HG03039 (cell line): ENCODE measurements around the gene PNPO.

ENCODE experiments used
- ATAC-seq: cut with Tn5 transposase; IDR thresholded peaks from one replicate; pipeline ENCODE4 v1.9.1; 2021; ENCODE audit warnings: mild to moderate bottlenecking, moderate library complexity; ENCODE audit not compliant: unreplicated experiment

The PNPO gene

DNA sequence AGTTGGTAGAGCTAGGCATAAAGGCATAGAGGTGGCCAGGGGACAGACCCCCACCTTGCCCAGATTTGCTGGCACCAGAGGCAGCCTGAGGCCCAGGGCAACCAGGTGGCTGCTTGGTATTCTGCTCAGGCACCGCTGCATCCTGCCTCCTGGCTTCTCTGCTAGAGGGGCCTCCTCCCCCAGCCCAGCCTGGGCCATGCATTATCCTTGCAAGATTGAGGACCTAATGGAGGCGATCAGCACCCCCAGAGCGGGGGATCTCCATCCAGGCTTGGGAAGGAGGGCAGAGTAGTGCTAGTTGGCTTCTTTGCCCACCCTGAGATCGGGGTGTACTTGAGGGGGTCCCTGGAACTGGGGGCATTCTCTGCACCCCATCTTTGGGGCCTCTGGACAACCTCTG, 53.4 kb downstream of the PNPO start:
- ATAC-seq, result no peak

DNA sequence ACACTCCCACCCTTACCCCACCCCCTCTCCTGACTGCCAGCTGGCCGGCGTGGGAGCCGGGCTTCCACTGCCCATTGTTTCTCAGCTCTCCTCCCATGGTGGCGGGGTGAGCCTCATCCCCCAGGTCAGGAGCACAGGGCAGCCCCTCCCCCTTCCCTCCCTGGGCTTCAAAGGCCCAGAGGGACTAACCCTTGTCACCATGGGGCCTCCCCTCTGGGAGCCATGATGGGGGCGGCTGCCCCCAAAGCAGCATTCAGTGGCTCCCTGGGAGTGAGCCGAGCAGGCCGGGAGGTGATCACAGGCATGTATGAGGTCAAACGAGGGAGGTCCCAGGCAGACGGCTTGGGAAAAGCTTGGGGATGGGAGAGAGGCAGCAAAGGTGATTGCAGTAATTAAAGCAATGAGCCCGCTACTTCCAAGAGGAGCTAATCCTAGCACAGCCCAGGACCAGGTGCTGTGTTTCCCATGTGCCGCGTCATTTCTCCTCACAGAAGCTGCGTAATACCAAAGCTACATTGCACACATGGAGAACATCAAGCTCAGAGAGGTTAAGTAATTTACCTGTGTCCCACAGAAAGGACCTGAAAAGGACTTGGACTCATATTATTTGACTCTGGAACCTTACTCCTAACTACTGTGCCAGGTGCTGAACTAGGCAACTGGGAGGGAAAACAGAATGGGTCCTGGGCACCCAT, 54.0 kb downstream of the PNPO start:
- ATAC-seq, result no peak

DNA sequence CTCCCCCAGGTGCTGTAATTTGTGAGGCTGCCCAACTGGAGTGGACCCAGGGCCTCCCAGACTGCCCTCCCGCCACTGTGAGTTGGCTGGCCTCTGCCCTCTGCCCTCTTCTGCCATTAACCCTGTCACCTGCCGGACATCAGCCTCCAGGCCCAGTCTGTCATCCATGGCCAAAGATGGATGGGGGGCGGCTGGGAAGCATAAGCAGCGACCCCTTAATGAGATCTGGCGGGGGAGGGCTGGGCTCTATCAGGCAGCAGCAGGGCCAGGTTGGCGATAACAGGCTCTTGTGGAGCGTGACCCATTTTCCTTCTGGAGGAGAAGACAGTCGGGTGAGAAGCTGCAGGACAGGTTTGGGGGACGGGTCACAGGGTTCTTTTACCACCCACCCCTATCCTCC, 54.8 kb downstream of the PNPO start:
- ATAC-seq, result no peak

DNA sequence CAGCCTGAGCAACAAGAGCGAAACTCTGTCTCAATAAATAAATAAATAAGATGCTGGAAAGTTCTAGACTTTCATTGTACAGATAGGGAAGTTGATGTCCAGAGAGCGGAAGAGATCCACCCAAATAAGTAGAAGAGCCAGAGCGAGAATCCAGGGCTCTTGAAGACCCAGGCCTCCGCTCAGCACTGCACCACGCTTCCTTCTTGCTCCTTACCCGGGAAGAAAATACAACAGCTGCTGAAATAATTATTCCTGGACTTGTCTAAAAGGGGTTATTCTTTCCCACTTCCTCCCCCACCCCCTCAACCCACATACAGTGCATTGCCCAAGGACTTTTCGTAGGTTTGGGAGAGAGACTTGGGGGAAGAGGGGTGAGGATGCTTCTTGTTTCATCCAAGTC, 56.2 kb downstream of the PNPO start:
- ATAC-seq, result no peak

DNA sequence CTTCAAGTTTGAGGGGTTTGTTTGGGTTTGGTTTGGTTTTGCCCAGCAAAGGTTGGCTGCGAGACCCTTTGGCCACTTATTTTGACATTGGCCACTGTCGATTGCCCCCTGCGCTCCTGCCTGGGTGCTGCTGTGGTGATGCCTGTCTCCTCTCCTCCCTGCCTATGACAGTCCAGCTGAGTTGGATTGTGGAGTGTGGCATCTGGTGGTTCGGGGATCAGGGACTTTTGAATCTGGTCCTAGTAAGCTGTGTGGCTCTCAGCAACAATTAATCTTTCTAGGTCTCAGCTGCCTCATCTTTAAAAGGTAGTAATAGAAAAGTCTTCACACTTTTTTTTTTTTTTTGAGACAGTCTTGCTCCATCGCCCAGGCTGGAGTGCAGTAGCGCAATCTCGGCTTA, 56.7 kb downstream of the PNPO start:
- no peak for ATAC-seq
